Measurements from ENCODE around the gene SMARCD2.
A peak's percentile ranks its signal among the peaks of the same experiment; 100 is the strongest.
"Not testable (repeated sequence)": the region's sequence is repeated elsewhere in the genome, so short reads cannot be mapped to it uniquely, and the experiment has no call there.

Gene SMARCD2

DNA sequence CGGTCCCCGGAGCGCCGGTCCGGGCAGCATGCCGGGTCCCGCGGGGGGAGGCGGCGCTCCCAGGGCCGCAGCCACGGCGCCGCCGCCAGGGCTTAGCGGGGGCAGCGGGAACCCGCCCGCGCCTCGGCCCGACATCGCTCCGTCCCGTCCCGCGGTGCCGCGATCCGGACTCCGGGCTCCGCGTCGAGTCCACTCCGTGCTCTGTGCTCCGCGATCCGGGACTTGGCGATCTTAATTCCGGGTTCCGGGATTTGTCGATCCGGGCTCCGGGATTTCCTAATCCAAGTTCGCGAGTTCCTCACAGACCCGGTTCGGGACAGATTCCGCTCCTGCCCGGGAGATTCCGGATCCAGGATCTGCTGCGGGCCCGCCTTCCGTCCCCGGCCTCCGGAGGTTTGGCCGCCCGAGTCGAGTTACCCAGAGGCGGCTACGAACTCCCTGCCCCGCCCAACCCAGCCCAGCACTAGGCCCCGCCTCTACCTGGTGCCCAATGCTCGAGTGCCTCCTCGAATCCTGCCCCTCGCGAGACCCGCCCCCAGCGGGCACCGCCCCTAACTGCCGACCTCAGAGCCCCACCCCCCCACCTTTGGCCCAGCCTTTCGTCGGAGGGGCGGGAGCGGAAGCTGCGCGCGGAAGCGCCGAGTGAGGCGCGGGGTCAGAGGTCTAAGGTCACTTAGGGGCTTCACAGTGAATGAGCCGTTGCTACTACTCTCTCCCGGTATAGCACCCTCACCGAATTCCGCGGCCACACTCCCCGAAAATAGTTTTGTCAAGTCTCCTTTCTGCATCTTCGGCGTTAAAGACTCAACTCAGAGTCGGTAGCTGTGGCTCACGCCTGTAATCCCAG lies at the start of gene SMARCD2:
SMARCD2 (minus strand) TSS at position 146 of the 847 bp plus-strand sequence; CDS start at position 135, 11 bp downstream.
- peak; percentile 99 for DNase-seq

DNA sequence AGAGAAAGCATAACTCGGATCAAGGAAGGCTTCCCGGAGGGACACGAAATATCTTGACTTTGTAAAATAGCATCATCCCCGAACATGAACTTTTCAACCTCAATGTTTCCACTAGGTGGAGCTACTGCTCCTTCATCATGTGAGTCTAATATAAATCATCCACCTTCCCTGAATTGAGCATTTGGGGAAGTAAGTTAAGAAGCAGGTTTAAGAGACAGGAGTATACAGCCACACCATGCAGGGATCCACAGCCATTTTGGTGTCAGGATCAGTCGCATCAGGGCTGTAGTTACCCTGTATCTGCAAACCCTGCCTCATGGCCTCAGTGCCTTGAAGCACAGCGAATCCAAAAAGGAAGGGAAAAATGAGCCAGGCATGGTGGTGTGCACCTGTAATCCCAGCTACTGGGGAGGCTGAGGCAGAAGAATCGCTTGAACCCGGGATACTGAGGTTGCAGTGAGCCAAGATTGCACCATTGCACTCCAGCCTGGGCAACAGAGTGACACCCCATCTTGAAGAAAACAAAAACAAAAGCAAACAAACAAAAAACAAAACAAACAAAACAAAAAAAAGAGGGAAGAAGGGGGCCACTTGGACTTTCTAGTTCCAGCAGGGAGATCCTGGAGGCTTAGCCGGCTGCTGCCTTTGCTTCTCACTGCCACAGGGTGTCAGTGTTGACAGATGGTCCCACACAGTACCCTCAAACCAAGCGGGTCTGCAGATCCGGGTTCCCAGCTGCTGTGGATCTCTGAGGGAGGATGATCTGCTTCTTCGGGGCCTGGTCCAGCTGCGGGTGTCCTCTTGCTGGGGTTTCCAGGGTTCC lies 46.8 kb upstream of the SMARCD2 start:
- DNase-seq = not testable (repeated sequence)

DNA sequence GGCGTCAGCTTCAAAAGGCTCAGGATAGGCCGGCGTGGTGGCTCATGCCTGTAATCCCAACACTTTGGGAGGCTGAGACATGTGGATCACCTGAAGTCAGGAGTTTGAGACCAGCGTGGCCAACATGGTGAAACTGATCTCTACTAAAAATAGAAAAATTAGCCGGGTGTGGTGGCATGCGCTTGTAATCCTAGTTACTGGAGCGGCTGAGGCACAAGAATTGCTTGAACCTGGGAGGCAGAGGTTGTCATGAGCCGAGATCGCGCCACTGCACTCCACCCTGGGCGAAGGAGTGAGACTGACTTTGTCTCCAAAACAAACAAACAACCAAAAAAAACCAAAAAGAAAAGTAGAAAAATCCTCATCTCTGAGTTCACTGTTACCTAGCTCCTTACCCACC lies 42.6 kb upstream of the SMARCD2 start:
- not testable (repeated sequence) for DNase-seq

DNA sequence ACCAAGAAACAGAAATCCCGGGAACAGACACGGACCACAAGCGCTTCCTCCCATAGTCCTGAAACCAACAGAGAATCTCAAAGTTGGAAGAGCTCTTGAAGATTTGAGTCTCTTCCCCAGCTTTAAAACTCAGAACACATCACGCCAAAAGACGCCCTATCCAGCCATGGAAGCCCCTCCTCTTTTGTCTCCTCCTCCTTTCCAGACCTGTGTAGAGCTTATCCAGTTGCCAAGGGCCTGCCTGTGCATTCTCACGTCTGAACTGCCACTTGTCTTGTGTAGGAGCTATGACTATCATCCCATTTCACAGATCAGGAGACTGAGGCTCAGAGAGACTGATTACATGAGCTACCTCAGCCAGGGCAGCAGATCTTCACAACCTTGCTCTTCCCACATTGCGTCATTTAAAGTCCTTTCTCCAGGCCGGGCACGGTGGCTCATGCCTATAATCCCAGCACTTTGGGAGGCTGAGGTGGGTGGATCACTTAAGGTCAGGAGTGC lies 40.2 kb upstream of the SMARCD2 start:
- DNase-seq = not testable (repeated sequence)

DNA sequence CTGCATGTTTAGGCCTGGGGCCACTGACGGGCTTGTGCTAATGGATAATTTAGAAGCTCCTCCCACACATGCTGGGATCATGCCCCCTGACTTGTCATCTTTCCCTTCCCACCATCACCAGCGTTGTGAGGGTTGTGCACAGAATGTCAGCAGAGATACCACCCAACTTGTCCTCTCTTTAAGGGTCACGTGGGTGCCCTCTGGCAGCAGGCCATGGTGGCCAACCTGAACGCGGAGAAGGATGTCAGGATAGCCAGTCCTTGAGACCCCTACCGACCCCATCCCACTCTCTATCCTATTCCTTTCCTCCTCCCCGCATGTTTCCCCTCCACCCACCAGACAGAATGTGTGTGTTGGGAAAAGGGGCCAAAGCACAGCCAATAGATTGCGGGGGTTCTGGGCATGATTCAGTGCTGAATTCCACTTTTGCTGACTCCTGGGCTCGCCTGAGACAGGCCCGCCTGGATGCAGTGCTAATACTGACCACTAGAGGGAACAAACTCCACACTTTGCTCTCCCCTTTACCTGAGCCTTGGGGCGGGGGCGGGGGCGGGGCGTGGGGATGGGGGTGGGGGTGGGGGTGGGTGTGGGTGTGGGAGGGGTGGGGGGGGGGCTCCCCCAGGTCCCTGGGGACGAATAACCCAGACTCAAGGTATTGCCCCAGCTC lies 39.6 kb upstream of the SMARCD2 start, which contains the start of gene GH2:
GH2 (minus strand) TSS at position 10 of the 667 bp plus-strand sequence. CDS start 143 bp downstream, outside the sequence.
- DNase-seq = no peak

DNA sequence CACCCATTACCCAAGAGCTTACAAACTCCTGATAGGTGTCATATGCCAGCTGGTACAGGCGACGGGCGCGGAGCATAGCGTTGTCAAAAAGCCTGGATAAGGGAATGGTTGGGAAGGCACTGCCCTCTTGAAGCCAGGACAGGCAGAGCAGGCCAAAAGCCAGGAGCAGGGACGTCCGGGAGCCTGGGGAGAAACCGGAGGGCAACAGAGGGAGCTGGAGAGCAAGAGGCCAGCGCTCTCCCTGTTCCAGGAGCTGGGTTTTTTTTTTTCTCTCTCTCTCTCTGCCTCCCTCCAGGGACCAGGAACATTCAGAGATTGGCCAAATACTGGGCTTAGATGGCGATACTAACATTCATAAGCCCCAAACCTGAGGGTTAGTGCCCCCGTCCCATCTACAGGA lies 38.9 kb upstream of the SMARCD2 start:
- DNase-seq = not testable (repeated sequence)

DNA sequence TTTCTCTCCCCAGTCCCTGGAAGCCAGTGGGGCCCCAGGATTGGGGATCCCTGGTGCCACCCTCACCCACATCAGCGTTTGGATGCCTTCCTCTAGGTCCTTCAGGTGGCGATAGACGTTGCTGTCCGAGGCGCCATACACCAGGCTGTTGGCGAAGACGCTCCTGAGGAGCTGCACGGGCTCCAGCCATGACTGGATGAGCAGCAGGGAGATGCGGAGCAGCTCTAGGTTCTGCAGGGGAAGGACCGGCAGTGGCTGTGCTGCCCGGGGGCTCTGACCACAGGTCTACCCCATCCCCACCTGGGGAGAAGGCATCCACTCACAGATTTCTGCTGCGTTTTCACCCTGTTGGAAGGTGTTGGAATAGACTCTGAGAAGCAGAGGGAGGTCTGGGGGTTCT lies 38.2 kb upstream of the SMARCD2 start:
- no peak for DNase-seq

DNA sequence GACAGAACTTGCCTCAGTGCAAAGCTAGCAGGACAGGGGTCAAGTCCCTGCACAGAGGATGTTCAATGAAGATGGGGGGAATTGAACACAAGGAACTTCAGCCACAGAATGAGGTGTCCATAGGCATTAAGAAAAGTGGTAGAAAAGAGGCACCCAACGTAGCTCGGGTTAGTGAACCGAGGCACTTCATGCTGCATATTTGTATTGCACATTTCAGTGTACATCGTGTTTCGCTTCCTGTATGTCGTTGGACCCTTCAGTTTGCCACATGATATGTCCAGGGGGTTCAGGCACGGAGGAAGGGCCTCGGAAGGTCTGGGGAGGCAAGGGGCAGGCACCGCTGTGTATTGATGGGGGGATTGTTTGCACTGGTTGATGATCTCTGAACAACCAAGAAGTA lies 35.9 kb upstream of the SMARCD2 start:
- not testable (repeated sequence) for DNase-seq

DNA sequence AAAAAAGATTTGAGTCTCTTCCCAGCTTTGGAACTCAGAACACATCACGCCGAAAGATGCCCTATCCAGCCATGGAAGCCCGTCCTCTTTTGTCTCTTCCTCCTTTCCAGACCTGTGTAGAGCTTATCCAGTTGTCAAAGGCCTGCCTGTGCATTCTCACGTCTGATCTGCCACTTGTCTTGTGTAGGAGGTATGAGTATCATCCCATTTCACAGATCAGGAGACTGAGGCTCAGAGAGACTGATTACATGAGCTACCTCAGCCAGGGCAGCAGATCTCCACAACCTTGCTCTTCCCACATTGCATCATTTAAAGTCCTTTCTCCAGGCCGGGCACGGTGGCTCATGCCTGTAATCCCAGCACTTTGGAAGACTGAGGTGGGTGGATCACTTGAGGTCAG lies 32.2 kb upstream of the SMARCD2 start:
- DNase-seq = not testable (repeated sequence)

DNA sequence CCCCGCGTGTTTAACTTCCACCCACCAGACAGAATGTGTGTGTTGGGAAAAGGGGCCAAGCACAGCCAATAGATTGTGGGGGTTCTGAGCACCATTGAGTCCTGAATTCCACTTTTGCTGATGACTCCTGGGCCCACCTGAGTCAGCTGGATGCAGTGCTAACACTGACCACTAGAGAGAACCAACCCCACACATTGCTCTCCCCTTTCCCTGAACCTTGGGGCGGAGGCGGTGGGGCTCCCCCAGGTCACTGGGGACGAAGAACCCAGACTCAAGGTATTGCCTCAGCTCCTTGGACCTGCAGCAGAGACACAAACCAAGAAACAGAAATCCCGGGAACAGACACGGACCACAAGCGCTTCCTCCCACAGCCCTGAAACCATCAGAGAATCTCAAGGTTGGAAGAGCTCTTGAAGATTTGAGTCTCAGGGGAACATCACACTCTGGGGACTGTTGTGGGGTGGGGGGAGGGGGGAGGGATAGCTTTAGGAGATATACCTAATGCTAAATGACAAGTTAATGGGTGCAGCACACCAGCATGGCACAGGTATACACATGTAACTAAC lies 31.7 kb upstream of the SMARCD2 start:
- DNase-seq = not testable (repeated sequence)

DNA sequence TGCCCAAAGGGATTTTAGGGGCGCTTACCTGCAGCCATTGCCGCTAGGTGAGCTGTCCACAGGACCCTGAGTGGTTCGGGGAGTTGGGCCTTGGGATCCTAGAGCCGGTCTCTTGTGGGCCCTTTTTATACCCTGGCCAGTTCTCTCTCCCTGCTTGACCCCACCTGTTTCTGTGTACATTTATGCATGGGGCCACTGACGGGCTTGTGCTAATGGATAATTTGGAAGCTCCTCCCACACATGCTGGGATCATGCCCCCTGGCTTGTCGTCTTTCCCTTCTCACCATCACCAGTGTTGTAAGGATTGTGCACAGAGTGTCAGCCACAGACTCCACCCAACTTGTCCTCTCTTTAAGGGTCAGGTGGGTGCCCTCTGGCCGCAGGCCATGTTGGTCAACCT lies 31.1 kb upstream of the SMARCD2 start, which contains the start of gene CSH2:
CSH2 (minus strand) TSS at position 101 of the 400 bp plus-strand sequence; CDS start at position 38, 63 bp downstream.
- not testable (repeated sequence) for DNase-seq

DNA sequence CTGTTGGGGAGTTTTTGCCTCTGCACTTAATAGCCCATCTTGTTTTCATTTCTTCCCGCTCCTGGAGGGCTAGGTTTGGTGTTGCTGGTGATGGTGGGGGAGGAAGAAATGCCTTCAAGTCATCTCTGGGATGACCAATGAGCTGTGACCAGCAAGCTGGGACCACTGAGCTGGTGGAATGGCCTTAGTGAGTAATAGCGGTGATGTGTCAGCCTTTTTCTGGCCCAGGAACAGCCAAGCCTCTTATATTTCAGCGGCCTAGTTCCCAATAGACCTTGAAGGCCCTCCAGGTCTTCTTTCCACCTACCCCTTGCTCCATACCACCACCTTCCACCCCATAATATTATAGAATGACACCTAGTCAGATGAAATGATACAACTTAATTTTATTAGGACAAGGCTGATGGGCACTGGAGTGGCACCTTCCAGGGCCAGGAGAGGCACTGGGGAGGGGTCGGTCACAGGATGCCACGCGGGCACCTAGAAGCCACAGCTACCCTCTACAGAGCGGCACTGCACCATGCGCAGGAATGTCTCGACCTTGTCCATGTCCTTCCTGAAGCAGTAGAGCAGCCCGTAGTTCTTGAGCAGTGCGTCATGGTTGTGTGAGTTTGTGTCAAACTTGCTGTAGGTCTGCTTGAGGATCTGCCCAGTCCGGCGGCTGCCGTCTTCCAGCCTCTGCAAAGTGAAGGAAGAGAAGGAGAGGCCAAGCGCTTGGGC lies 29.3 kb upstream of the SMARCD2 start:
- DNase-seq = not testable (repeated sequence)

DNA sequence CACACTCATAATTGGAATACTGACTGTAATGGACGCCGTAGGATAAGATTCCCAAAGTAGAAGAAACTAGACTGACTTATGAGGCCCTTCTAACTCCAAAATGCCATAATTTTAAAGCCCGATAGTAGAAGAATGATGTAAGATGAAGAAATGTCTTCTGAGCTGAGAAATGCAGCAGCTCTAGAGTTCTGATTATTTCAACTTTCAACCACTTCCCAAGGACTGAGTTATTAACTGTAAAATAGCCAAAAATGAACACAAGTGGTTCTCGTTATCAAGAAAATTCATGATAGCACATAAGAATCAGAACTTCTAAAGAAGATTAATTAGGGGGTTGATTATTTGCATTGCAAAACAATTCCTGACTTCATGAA lies 27.8 kb upstream of the SMARCD2 start:
- DNase-seq = not testable (repeated sequence)

DNA sequence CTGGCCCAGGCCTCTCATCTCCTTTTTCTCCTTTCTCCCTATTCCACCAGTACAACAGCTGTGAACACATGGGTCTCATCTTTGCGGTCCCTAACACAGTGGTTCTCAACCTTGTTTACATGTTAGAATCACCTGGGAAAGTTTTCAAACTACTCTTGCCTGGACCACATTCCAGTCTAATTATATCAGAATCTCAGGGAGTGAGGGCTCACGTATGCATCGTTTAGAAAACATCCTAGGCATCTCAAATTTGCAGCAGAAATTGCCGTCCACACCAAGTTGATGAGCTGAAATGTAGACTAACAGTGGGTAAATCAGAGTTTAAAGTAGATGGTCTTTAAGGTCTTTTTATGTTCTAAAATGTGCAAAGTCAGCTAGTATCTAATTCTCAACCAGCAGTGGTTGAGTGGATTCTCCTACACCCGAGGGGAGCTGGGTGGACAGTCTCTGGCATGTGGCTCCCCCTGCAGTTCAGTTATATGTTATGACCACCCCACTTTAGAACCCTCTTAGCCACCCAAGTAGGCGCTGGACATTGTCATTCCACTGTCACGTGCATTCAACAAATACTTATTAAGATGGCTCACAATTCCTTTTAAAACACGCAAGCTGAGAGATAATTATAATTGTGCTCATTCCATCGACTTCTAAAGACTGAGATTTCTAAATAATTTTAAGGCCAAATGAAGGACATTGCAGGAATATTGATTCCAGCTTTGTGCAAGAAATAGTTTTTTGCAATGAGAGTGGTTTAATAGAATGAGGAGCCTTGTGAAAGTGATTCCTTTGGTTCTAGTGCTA lies 27.2 kb upstream of the SMARCD2 start:
- not testable (repeated sequence) for DNase-seq

DNA sequence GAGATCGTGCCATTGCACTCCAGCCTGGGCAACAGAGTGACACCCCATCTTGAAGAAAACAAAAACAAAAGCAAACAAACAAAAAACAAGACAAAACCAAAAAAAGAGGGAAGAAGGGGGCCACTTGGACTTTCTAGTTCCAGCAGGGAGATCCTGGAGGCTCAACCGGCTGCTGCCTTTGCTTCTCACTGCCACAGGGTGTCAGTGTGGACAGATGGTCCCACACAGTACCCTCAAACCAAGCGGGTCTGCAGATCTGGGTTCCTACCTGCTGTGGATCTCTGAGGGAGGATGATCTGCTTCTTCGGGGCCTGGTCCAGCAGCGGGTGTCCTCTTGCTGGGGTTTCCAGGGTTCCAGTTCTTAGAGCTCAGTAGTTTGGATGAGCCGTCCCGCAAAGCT lies 24.1 kb upstream of the SMARCD2 start:
- not testable (repeated sequence) for DNase-seq

DNA sequence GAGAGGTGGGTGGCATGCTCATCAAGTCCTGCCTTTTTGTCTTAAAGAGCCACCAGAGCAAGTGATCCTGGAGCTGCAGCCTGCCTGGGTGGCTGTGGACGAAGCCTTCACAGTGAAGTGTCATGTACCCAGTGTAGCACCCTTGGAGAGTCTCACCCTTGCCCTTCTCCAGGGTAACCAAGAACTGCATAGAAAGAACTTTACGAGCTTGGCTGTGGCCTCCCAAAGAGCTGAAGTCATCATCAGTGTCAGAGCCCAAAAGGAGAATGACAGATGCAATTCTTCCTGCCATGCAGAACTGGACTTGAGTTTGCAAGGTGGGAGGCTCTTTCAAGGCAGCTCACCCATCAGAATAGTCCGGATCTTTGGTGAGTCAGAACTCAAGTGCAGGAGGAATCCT lies 16.8 kb upstream of the SMARCD2 start:
- no peak for DNase-seq

DNA sequence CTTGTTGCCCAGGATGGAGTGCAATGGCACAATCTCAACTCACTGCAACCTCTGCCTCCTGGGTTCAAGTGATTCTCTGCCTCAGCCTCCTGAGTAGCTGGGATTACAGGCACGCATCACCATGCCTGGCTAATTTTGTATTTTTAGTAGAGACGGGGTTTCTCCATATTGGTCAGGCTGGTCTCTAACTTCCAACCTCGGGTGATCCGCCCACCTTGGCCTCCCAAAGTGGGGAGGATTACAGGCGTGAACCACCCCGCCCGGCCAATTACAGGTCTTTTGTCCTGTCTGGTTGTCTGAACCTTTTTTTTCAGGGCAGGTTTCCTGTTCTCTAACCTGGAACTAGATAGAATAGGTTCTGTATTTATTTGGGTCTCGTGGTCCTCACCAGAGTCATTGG lies 13.9 kb upstream of the SMARCD2 start:
- not testable (repeated sequence) for DNase-seq

DNA sequence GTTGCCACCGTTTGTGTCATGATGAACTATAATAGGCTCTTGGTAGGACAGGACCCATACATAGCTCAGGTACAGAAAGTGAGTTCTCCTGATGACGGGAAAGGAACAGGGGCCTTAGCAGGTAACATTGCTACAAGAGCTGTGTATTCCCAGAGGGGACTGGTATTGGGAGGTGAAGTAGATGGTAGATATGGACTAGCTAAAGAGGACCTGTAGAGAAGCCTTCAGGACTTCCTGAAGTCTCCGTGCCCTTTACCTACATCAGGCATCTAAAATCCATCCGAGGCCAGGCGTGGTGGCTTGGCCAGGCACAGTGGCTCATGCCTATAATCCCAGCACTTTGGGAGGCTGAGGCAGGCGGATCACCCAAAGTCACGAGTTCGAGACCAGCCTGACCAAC lies 12.7 kb upstream of the SMARCD2 start:
- DNase-seq = no peak

DNA sequence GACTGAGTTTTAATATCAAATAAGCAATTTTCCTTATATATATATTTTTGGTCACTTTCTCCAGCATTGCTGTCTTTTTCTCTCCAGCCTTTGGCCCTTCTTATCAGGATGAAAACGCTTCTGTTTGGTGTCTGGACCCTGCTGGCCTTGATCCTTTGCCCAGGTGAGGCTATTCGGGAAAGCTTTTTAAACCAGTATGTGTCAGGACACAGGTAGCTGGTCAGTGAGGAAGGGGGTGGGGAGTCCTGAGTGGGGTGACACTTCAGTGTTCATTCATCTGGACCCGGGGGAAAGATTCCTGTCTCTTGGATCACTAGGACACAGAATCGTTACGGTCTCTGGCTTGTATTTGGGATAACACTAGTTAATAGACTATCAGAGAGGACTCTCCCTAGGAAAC lies 12.2 kb upstream of the SMARCD2 start:
- DNase-seq = no peak

DNA sequence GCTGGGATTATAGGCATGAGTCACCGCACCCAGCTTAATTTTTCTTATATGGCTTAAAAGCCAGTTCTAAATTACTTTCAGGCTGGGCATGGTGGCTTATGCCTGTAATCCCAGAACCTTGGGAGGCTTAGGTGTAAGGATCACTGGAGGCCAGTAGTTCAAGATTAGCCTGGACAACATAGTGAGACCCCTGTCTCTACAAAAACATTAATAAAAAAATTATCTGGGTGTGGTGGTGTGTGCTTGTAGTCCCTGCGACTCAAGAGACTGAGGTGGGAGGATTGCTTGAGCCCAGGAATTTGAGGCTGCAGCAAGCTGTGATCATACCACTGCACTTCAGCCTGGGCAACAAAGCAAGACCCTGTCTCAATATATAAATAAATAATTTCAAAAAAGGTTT lies 10.8 kb upstream of the SMARCD2 start:
- DNase-seq = no peak

DNA sequence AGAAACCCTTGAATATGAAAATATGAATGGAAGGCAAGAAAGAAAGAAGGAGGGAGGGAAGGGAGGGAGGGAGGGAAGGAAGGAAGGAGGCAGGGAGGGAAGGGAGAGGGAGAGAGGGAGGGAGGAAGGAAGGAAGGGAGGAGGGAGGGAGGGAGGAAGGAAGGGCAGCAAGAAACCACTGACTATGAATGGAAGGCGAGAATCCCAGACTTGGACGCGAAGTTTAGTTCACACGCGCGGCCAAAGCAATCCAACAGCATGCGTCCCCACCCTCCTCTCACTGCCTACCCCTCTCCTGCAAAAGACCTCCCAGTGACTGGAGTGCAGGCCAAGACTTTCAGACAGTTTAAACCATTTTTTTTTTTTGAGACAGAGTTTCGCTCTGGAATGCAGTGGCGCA lies 7.9 kb upstream of the SMARCD2 start:
- no peak for DNase-seq

All from NCI-H2107 (cell line).